ENCODE measurements around the gene HGFAC. TPM values are rescaled to one million over a fixed set of nuclear protein-coding genes. Genes with fewer than 3 reads are reported as not detected.
"Not testable (repeated sequence)": the region's sequence is repeated elsewhere in the genome, so short reads cannot be mapped to it uniquely, and the experiment has no call there.

The HGFAC gene
- polyA plus RNA-seq, 1 donor from 2014 or later: 16.2 TPM

DNA sequence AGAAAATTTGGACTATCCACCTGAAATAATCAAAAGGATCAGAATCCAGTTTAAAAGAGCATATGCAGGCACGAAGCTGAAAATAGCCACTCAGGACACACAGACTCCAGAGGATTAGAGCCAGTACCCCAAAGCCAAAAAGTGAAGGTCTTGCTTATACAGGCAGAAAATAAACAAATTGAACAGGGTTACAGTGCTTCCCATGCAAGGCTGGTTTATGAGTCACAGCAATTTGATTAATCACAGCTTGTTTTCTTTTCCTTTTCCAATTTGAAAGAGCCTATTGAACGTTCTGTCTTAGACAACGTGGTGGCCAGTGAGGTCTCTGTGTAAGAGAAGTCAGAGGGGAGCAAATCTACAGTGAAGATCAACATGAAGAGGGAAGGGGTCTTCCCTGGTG lies 10.2 kb downstream of the HGFAC start:
- no peaks in the 10 kb centered on the region for H3K36me3 ChIP-seq (ENCODE audit: insufficient read depth, low read length)
- no peaks in the 10 kb centered on the region for H3K9me3 ChIP-seq (ENCODE audit: low read length)
- no peaks in the 10 kb centered on the region for H3K79me2 ChIP-seq (replicated peaks; ENCODE audit: insufficient read depth, low read length)
- no peak overlapping the region for H3K9ac ChIP-seq (ENCODE audit: low read length)
- H4K20me1 ChIP-seq (ENCODE audit: insufficient read depth): no peaks in the 10 kb centered on the region
- H3F3A ChIP-seq (ENCODE audit: insufficient read depth, low read length, poor library complexity, severe bottlenecking): no peaks in the 10 kb centered on the region
- H3K27ac ChIP-seq (ENCODE audit: low read length): no peak overlapping the region
- TF ChIP-seq REST (IDR thresholded peaks at IDR 0.05; ENCODE audit: borderline replicate concordance) (no peak), POLR2AphosphoS5 (IDR thresholded peaks at IDR 0.05) (no peak), RAD21 (conservative IDR thresholded peaks at IDR 0.05) (no peak), EP300 (conservative IDR thresholded peaks at IDR 0.05; ENCODE audit: poor library complexity, severe bottlenecking) (no peak), MXI1 (conservative IDR thresholded peaks at IDR 0.05; ENCODE audit: poor library complexity, severe bottlenecking) (no peak), EZH2 (IDR thresholded peaks at IDR 0.05; ENCODE audit: borderline replicate concordance, insufficient read depth, low read length, poor library complexity, severe bottlenecking) (no peak), TAF1 (IDR thresholded peaks at IDR 0.05; ENCODE audit: low read depth) (no peak), SMC3 (conservative IDR thresholded peaks at IDR 0.05; ENCODE audit: poor library complexity) (no peak), CTCF (IDR thresholded peaks at IDR 0.05; ENCODE audit: poor library complexity, severe bottlenecking) (no peak)
- H3K4me2 ChIP-seq (ENCODE audit: low read length): no peak overlapping the region
- no peaks in the 10 kb centered on the region for H3K9me2 ChIP-seq (ENCODE audit: insufficient read depth, low read length)
- no peak overlapping the region for H2AFZ ChIP-seq (ENCODE audit: low read depth, low read length)
- H3K27me3 ChIP-seq (ENCODE audit: insufficient read depth, low read depth, low read length): no peaks in the 10 kb centered on the region
- no peak overlapping the region for H3K4me3 ChIP-seq (ENCODE audit: low read length)

- Histone ChIP-seq H4K20me1 (ENCODE audit: insufficient read depth) (no peaks in the 10 kb centered on the region), H3K4me2 (ENCODE audit: low read length) (no peak overlapping the region), H3K27ac (ENCODE audit: low read length) (no peak overlapping the region), H3K9me3 (ENCODE audit: low read length) (no peaks in the 10 kb centered on the region), H3K4me3 (ENCODE audit: low read length) (no peak overlapping the region), H3K9me2 (ENCODE audit: insufficient read depth, low read length) (no peaks in the 10 kb centered on the region), H3K9ac (ENCODE audit: low read length) (no peak overlapping the region), H3K36me3 (ENCODE audit: insufficient read depth, low read length) (no peaks in the 10 kb centered on the region), H3K79me2 (replicated peaks; ENCODE audit: insufficient read depth, low read length) (no peaks in the 10 kb centered on the region), H2AFZ (ENCODE audit: low read depth, low read length) (no peak overlapping the region), H3K27me3 (ENCODE audit: insufficient read depth, low read depth, low read length) (no peaks in the 10 kb centered on the region), H3F3A (ENCODE audit: insufficient read depth, low read length, poor library complexity, severe bottlenecking) (no peaks in the 10 kb centered on the region)
- TF ChIP-seq SMC3 (conservative IDR thresholded peaks at IDR 0.05; ENCODE audit: poor library complexity) (no peak), EP300 (conservative IDR thresholded peaks at IDR 0.05; ENCODE audit: poor library complexity, severe bottlenecking) (no peak), POLR2AphosphoS5 (IDR thresholded peaks at IDR 0.05) (no peak), TAF1 (IDR thresholded peaks at IDR 0.05; ENCODE audit: low read depth) (no peak), MXI1 (conservative IDR thresholded peaks at IDR 0.05; ENCODE audit: poor library complexity, severe bottlenecking) (no peak), EZH2 (IDR thresholded peaks at IDR 0.05; ENCODE audit: borderline replicate concordance, insufficient read depth, low read length, poor library complexity, severe bottlenecking) (no peak)
Observed at GRCh38 chr4:3452376-3452775, 10.6 kb downstream of the HGFAC start.

GRCh38 chr4:3455596-3455995 lies 13.8 kb downstream of the HGFAC start:
- not testable (repeated sequence) for H3K27me3 ChIP-seq (ENCODE audit: insufficient read depth, low read depth, low read length); H3K9me3 ChIP-seq (ENCODE audit: low read length); H3K4me2 ChIP-seq (ENCODE audit: low read length); H3K9me2 ChIP-seq (ENCODE audit: insufficient read depth, low read length); H3K27ac ChIP-seq (ENCODE audit: low read length); H4K20me1 ChIP-seq (ENCODE audit: insufficient read depth); H3K4me3 ChIP-seq (ENCODE audit: low read length); H3K79me2 ChIP-seq (replicated peaks; ENCODE audit: insufficient read depth, low read length); H2AFZ ChIP-seq (ENCODE audit: low read depth, low read length); H3K36me3 ChIP-seq (ENCODE audit: insufficient read depth, low read length); H3F3A ChIP-seq (ENCODE audit: insufficient read depth, low read length, poor library complexity, severe bottlenecking); H3K9ac ChIP-seq (ENCODE audit: low read length)

All from neural cell (in vitro differentiated cells).